ENCODE data around the gene MAN2A1. TPM values are rescaled to one million over a fixed set of nuclear protein-coding genes. Genes with fewer than 3 reads are reported as not detected.
"Not testable (repeated sequence)": the region's sequence is repeated elsewhere in the genome, so short reads cannot be mapped to it uniquely, and the experiment has no call there.

Gene MAN2A1
- polyA plus RNA-seq, 1 experiment: 55.8 TPM

- Histone ChIP-seq H3K27ac (ENCODE audit: low read depth, low read length) (no peak overlapping the region), H3K27me3 (ENCODE audit: control insufficient read depth, insufficient read depth, low read length) (no peaks in the 10 kb centered on the region), H3K4me3 (ENCODE audit: low read depth, low read length) (no peak overlapping the region), H3K9me3 (ENCODE audit: control insufficient read depth, insufficient read depth, low read length) (no peaks in the 10 kb centered on the region)
- TF ChIP-seq CTCF (IDR thresholded peaks at IDR 0.05; ENCODE audit: low read depth, low read length): no peak
- no peak for DNase-seq (ENCODE audit: low read depth, low spot score)
- POLR2A ChIA-PET: no interaction called here
- CTCF ChIA-PET: no interaction called here
Measured at GRCh38 chr5:109826426-109826825, 136.7 kb downstream of the MAN2A1 start.

GRCh38 chr5:109829331-109829730 is 139.6 kb downstream of the MAN2A1 start:
- CTCF ChIA-PET: no interaction called here
- no peak overlapping the region for H3K4me3 ChIP-seq (ENCODE audit: low read depth, low read length)
- H3K27me3 ChIP-seq (ENCODE audit: control insufficient read depth, insufficient read depth, low read length): no peaks in the 10 kb centered on the region
- H3K9me3 ChIP-seq (ENCODE audit: control insufficient read depth, insufficient read depth, low read length): no peaks in the 10 kb centered on the region; the same call in 1 of the 2 replicates
- DNase-seq (ENCODE audit: low read depth, low spot score): no peak
- no peak overlapping the region for H3K27ac ChIP-seq (ENCODE audit: low read depth, low read length)
- TF ChIP-seq CTCF (IDR thresholded peaks at IDR 0.05; ENCODE audit: low read depth, low read length): no peak
- POLR2A ChIA-PET: no interaction called here

- H3K27ac ChIP-seq (ENCODE audit: low read depth, low read length): no peak overlapping the region
- no peaks in the 10 kb centered on the region; the same call in 1 of the 2 replicates for H3K9me3 ChIP-seq (ENCODE audit: control insufficient read depth, insufficient read depth, low read length)
- ChIA-PET CTCF (interaction anchor here (0.9 kb wide), 1 partner anchor 13 kb away, joined by 3 read pairs; no protein-coding TSS in a partner anchor), POLR2A (no interaction called here)
- H3K4me3 ChIP-seq (ENCODE audit: low read depth, low read length): no peak overlapping the region
- DNase-seq (ENCODE audit: low read depth, low spot score): no peak
- no peaks in the 10 kb centered on the region for H3K27me3 ChIP-seq (ENCODE audit: control insufficient read depth, insufficient read depth, low read length)
- no peak for TF ChIP-seq CTCF (IDR thresholded peaks at IDR 0.05; ENCODE audit: low read depth, low read length)
Measured at GRCh38 chr5:109830955-109831502, 141.3 kb downstream of the MAN2A1 start.

- H3K9me3 ChIP-seq (ENCODE audit: control insufficient read depth, insufficient read depth, low read length); H3K27me3 ChIP-seq (ENCODE audit: control insufficient read depth, insufficient read depth, low read length); H3K27ac ChIP-seq (ENCODE audit: low read depth, low read length); H3K4me3 ChIP-seq (ENCODE audit: low read depth, low read length); DNase-seq (ENCODE audit: low read depth, low spot score); CTCF ChIA-PET; POLR2A ChIA-PET: not testable (repeated sequence)
Measured at GRCh38 chr5:109832207-109833188, 142.8 kb downstream of the MAN2A1 start.

GRCh38 chr5:109833946-109834345 is 144.2 kb downstream of the MAN2A1 start:
- Histone ChIP-seq H3K27ac (ENCODE audit: low read depth, low read length) (no peak overlapping the region), H3K4me3 (ENCODE audit: low read depth, low read length) (no peak overlapping the region), H3K9me3 (ENCODE audit: control insufficient read depth, insufficient read depth, low read length) (no peaks in the 10 kb centered on the region; the same call in 1 of the 2 replicates), H3K27me3 (ENCODE audit: control insufficient read depth, insufficient read depth, low read length) (no peaks in the 10 kb centered on the region)
- ChIA-PET POLR2A (no interaction called here), CTCF (no interaction called here)
- DNase-seq (ENCODE audit: low read depth, low spot score): no peak
- TF ChIP-seq CTCF (IDR thresholded peaks at IDR 0.05; ENCODE audit: low read depth, low read length): no peak

Data from AG04450 (cell line).